SK-N-MC (cell line): ENCODE results near the gene DDX51.

Experiments
- EZH2 ChIP-seq: fragments of 200-600 bp; sonication (generic); IDR thresholded peaks from one replicate; pipeline ENCODE4 v1.6.1; 2017; ENCODE audit warnings: antibody characterized with exemption
- FOXP2 ChIP-seq: optimal IDR thresholded peaks from 2 replicates; pipeline ENCODE3; 2011; ENCODE audit warnings: mild to moderate bottlenecking, moderate library complexity; ENCODE audit not compliant: insufficient read depth; ENCODE audit errors: extremely low read length, control extremely low read depth
- POLR2AphosphoS5 ChIP-seq: IDR thresholded peaks from 2 replicates; pipeline ENCODE4 v1.6.1; 2012; ENCODE audit warnings: mild to moderate bottlenecking, low read depth, low read length, borderline replicate concordance

GRCh38 chr12:132162508-132163031 is 18.5 kb upstream of the DDX51 start:
- TF ChIP-seq POLR2AphosphoS5, result no peak
- no peak for TF ChIP-seq EZH2
- peak; percentile 52 for TF ChIP-seq FOXP2
